NB4 (cell line): ENCODE results near the gene INPP5D.

Experiments
- DNase-seq: peaks from one replicate; pipeline ENCODE4 v3.0.0; 2010; ENCODE audit warnings: low read depth
- H3K4me3 ChIP-seq: one replicate; pipeline ENCODE4 v1.5.1; 2011; ENCODE audit warnings: mild to moderate bottlenecking, low read depth, low read length, moderate library complexity
- CTCF ChIP-seq: IDR thresholded peaks from one replicate; pipeline ENCODE4 v1.5.1; 2012; ENCODE audit warnings: low read depth, low read length
- MAX ChIP-seq: IDR thresholded peaks from 2 replicates; pipeline ENCODE4 v1.6.1; 2011; ENCODE audit warnings: low read depth, low read length
- MYC ChIP-seq: IDR thresholded peaks from 2 replicates; pipeline ENCODE4 v1.6.1; 2011; ENCODE audit warnings: low read depth, low read length
- POLR2A ChIP-seq: IDR thresholded peaks from 2 replicates; pipeline ENCODE4 v1.6.1; 2011; ENCODE audit warnings: mild to moderate bottlenecking; ENCODE audit not compliant: insufficient read length; ENCODE audit errors: extremely low read depth

The INPP5D gene

GRCh38 chr2:233022561-233022960 lies 37.6 kb upstream of the INPP5D start:
- no peak overlapping the region for H3K4me3 ChIP-seq
- no peak for DNase-seq
- no peak for TF ChIP-seq MYC
- TF ChIP-seq MAX = no peak
- no peak for TF ChIP-seq CTCF
- TF ChIP-seq POLR2A = no peak

- DNase-seq = no peak
- TF ChIP-seq CTCF (no peak), MYC (no peak), MAX (no peak), POLR2A (no peak)
- H3K4me3 ChIP-seq = no peak overlapping the region
Measured at GRCh38 chr2:233023007-233023760, 37.0 kb upstream of the INPP5D start.

- TF ChIP-seq MAX (no peak), MYC (no peak), CTCF (no peak), POLR2A (no peak)
- no peak for DNase-seq
- no peak overlapping the region for H3K4me3 ChIP-seq
Measured at GRCh38 chr2:233023761-233024410, 36.3 kb upstream of the INPP5D start.

- no peak for DNase-seq
- H3K4me3 ChIP-seq = no peak overlapping the region
- no peak for TF ChIP-seq MYC
- no peak for TF ChIP-seq MAX
- no peak for TF ChIP-seq CTCF
- no peak for TF ChIP-seq POLR2A
Measured at GRCh38 chr2:233025706-233026105, 34.4 kb upstream of the INPP5D start.

- no peak for DNase-seq
- TF ChIP-seq CTCF = no peak
- TF ChIP-seq MYC = no peak
- no peak for TF ChIP-seq MAX
- no peak for TF ChIP-seq POLR2A
- H3K4me3 ChIP-seq = no peak overlapping the region
Measured at GRCh38 chr2:233026198-233026813, 33.8 kb upstream of the INPP5D start.
